D721Med (cell line): ENCODE data around the gene RABIF.
A peak's percentile ranks its signal among the peaks of the same experiment; 100 is the strongest.

Experiments used
- DNase-seq: peaks from one replicate; pipeline ENCODE4 v3.0.0; 2011; ENCODE audit warnings: low spot score; ENCODE audit not compliant: insufficient read length
- FAIRE-seq: peaks from 2 replicates; lab custom pipeline; 2011; peaks lifted over from hg19 to GRCh38; lab: Jason Lieb, UNC
- TF ChIP-seq, protein P1 (sequence below): IDR thresholded peaks from 2 replicates; pipeline ENCODE4 v1.5.1; 2012; ENCODE audit warnings: mild to moderate bottlenecking, control low read depth; ENCODE audit not compliant: insufficient read depth; ENCODE audit errors: missing control alignments

Gene RABIF

GRCh38 chr1:202901555-202901954 lies 12.6 kb upstream of the RABIF start:
- DNase-seq (no peak), FAIRE-seq (no peak)
- TF ChIP-seq, protein P1, sequence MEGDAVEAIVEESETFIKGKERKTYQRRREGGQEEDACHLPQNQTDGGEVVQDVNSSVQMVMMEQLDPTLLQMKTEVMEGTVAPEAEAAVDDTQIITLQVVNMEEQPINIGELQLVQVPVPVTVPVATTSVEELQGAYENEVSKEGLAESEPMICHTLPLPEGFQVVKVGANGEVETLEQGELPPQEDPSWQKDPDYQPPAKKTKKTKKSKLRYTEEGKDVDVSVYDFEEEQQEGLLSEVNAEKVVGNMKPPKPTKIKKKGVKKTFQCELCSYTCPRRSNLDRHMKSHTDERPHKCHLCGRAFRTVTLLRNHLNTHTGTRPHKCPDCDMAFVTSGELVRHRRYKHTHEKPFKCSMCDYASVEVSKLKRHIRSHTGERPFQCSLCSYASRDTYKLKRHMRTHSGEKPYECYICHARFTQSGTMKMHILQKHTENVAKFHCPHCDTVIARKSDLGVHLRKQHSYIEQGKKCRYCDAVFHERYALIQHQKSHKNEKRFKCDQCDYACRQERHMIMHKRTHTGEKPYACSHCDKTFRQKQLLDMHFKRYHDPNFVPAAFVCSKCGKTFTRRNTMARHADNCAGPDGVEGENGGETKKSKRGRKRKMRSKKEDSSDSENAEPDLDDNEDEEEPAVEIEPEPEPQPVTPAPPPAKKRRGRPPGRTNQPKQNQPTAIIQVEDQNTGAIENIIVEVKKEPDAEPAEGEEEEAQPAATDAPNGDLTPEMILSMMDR = no peak

DNA sequence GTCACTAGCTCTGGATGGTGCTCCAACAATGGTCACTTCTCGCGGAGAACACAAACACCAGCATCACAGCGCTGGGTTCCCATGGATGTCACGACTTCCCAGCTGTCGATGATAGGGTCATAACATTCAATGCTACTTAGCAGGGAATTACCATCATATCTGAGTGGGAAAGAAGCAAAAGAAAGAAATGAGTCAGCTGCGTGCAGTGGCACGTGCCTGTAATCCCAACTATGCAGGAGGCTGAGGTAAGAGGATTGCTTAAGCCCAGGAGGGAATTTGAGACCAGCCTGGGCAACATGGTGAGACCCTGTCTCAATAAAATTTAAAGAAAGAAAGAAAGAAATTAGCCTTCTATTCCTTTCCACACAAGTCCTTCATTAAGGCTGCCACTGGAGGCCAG lies 3.6 kb upstream of the RABIF start:
- DNase-seq (no peak), FAIRE-seq (no peak)
- TF ChIP-seq, protein P1 = no peak

GRCh38 chr1:202890392-202890791 lies 1.4 kb upstream of the RABIF start:
- TF ChIP-seq, protein P1 = no peak
- DNase-seq (no peak), FAIRE-seq (peak; percentile 29)

DNA sequence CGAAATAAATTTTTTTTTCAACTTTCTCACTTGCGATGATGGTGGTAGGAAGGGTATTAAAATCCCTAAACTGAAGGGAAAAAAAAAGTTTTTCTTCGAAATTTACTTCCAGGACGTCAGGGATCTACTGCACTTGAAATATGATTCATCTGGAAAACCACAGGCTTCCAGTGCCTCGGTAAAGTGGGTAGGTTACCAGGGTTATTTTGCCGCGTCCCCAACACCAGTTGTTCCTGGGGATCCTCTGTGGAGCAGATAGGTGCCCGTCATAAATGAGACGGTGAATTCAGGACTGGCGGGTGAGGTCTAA lies 773 bp downstream of the RABIF start:
- DNase-seq (no peak), FAIRE-seq (no peak)
- TF ChIP-seq, protein P1 = no peak

- TF ChIP-seq, protein P1 = no peak
- no peak for FAIRE-seq
- DNase-seq = no peak
These were observed 7.9 kb downstream of the RABIF start for GRCh38 chr1:202880961-202881460.

DNA sequence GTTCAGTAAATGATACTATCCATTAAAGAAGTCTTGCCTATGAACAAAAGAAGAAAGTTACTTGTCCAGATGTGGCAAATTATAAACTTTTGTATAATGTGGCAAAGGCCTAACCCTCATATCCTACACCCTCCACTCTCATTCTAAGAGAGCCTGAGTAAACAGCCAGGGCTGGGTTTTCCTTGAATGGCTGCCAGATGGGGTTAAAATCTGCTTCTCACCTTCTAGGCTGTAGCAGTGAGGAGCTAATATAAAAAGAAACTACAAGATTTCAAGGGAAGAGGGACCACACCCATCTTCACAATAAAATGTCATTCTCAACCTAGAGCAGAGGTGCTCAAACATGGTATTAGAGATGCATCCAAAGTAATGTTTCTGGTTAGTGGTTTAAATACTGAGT lies 8.9 kb downstream of the RABIF start:
- TF ChIP-seq, protein P1 = no peak
- FAIRE-seq (no peak), DNase-seq (no peak)

- DNase-seq (no peak), FAIRE-seq (no peak)
- TF ChIP-seq, protein P1 = no peak
These were observed 9.8 kb downstream of the RABIF start for GRCh38 chr1:202879128-202879527.
